GOT3 (cell line): Measurements from ENCODE around the gene BAZ2B.
A peak's percentile ranks its signal among the peaks of the same experiment; 100 is the strongest.

ENCODE experiments used
- DNase-seq: peaks from one replicate; lab custom pipeline; 2025; ENCODE audit warnings: mixed read lengths; lab: John Stamatoyannopoulos, UW

The BAZ2B gene

DNA sequence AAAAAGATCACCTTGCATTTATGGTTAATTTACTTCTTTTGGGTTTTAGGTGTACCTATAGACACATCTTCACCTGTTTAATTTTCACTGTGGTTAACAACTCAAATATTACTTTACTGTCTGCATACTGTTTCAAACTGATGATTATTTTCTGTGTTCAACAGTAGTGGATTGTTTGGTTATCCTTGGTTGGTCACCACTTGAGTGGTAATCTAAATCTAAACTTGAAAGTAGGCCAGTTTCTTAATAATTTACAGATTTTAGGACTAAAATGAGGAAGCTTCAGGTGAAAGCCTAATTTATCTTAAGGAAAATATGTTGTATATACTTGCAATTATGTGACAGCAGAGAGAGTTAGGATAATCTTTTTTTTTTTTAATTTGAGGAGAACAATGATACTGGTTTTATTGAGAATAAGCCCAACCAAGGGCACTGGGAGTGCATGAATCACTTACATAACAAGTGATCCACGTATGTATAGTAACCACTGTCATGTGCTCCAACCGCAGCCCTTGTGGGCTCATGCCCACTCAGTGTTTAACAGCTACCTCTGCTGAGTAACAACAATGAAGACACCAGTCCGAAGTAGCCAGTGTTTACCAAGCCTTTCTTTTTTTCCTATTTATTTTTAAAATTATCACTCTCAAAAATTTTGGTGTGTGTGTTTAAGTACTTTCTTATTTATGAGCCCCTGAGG, 298.8 kb downstream of the BAZ2B start:
- DNase-seq = no peak

DNA sequence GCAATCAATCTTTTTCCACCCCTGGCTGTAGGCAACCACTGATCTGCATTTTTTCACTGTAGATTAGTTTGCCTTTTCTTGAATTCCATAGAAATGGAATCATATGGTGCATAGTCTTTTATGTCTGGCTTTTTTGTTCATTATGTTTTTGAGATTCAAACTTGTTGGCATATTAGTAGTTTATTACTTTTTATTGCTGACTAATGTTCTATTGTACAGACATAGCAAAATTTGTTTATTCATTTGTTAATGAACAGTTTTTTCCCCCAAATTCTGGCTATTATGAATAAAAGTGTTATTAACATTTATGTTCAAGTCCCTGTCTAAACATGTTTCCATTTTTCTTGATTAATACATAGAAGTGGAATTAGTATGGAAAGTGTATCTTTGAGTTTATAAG, 308.4 kb downstream of the BAZ2B start:
- DNase-seq = no peak

DNA sequence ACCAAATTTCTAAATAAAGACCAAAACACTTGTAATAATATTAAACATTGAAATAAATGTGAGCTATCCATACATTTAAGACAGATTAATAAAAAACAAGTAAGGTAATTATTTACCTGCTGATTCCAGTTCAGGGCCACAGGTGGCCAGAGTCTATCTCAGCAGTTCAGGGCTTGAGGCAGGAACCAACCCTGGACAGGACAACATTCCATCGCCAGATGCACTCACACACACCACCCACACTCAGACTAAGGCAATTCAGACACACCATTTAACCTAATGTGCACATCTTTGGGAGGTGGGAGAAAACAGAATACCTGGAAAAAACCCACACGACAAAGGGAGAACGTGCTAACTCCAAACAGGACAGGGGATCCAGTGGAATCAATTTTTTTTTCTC, 315.8 kb downstream of the BAZ2B start:
- DNase-seq = no peak

DNA sequence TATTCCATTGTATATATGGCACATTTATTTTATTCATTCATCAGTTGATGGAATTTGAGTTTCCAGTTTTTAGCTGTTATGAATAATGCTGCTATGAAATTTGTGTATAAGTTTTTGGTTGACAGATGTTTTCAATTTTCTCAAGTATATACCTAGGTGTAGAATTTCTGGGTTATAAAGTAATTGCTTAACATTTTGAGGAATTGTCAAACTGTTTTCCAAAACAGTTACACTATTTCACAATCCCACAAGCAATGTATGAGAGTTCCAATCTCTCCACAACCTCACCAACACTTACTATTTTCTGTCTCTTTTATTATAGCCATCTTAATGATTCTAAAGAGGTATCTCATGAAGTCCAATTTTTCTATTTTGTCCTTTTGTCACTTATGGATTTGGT, 317.4 kb downstream of the BAZ2B start:
- no peak for DNase-seq

DNA sequence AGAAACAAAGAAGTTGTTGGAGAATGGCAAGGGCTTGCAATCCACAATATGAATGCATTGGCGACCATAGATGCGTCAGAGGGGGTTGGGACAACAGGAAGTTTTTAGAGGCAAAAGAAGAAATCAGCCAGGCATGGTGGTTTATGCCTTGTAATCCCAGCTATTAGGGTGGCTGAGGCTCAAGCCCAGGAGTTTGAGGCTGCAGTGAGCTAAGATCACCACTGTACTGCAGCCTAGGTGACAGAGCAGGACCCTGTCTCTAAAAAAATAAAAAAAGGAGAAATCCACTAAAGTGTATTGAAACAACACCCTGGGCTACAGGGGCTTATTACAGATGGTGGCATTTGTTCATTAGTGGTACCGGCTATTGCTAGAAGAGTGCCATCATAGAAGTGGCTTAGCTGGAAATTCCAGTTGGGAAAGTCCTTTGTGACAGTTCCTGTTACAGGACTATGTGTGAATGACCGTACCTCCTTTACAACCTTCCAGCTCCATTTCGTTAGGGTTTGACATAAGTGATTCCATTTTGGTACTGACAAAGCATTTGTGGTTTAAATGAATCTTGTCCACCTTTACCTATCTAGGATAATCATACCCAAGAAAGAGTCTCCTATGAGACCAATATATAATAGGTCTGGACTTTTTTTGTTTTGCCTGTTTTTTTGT, 319.2 kb downstream of the BAZ2B start:
- DNase-seq = no peak

DNA sequence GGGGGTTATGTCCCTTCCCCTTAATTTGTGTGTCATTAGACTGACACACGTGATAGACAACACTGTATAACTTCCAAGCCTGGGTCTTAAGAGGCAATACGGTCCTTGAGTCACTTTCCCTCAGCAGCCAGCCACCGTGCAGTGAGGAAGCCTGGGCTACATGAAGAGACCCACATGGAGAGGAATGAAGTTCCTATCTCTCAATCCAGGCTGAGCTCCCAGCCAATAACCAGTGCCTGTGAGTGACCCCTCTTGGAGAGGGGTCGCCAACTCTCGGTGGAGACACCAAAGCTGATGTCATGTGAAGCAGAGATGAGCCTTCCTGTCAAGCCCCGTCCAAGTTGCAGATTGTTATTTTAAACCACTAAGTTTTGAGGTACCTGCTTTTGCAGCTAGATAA, 324.2 kb downstream of the BAZ2B start:
- no peak for DNase-seq

DNA sequence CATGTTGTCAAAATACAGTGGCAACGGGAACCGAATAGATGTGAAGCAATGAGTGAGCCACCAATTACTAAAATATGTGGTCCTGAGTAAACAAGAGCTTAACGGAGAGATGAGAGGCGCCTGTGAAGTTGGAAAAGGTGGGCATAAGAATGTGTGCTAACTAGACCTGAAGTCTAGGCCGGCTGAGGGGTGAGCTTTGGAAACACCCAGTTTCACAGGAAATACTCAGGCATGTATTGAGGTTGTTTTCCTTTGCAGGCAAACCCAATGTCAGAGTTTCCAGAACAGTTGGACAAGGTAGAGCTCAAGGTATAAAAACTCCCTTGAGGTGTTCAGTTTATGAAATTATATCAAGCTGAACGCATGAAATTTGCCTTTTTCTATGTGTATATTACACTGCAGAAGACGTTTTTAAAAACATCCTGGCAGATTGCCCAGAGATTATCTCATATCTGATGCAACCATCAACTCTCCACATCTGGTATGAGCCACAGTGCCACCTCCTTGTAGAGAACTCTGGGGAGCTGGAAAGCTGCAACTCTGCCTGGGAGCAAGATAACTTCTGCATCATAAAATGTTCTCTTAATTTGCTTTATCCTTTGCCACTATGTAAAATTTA, 325.9 kb downstream of the BAZ2B start:
- no peak for DNase-seq

DNA sequence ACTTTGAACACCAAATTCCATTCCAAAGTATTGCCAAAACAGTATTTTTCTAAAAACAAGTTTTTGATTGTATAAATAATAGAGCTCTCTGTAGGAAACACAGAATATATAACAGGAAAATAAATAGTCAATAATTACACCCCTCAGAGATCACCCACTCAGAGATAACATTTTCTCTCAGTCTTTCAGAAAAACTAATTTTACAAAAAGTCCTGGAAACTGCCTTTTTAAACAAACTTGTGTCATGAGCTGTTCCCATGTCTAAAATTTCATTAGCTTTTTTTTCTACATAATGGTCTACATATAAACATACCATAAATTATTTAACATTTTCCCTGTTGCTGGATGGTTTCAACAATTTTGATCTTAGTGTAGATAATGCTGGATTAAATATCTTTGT, 328.6 kb downstream of the BAZ2B start:
- no peak for DNase-seq

DNA sequence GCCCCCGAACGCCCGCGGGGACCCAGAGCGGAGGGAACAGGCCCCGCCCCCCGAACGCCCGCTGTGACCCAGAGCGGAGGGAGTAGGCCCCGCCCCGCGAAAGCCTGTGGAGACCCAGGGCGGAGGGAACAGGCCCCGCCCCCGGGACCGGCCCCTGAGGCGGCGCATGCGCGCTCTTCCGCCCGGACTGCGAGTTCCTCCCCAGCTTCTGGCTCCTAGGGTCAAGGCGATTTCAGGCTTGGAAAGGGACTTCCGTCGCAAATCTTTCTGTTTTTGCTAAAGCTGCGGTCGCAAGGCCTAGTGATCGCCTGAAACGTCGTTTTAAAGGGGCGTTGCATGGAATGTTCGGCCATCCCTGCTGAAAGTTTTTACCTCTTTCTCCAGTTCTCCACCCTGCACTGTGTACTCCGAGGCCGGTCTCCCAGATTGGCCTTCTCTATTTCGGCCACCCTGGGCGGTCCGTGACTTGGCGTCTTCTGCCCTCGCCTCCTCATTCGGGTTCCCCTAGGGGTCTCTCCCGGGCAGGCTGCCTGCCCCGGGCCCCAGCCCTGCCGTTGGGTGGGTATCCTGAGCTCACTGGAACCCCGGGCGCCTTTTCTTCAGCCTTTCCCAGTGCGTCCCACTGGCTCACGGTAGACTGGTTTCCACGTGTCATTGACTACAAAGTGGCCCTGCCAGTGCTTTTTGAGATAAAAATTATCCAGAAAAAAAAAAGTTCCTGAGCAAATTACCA, 329.5 kb downstream of the BAZ2B start:
- DNase-seq = peak; percentile 81

DNA sequence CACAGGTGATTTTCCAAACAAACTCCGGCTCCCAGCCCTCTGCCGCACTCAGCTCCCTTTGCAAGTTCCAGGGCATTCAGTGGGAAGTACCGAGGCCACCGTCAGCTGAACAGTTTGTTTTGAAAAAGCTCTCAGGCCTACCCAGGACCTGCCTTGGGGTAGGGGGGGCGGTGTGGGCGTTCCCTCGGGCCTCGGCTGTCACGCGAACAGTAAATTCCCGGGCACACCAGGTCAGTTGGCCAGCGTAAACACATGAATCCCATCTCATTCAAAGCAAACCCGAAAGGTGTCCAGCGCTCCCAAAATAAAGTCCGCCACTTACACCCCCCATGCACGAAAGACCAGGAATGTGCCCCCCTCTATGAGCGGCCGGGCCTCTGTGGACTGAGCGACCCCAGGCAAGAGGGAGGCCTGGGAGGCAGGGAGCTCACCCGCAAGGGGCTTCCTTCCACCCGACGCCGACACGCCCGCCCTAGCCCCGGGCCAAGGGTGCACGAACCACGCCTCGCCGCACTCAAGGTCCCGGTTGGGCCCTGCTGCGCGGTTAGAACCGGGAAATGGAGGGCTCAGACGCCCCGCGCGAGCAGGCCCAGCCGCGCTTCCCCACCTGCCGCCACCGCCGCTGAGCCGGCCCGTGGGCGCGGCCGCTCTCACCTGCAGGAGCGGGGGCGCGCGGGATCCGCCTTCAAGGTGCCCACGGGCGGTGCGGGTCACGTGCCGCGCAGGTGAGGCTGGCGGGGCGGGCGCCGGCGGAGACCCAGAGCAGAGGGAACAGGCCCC, 330.2 kb downstream of the BAZ2B start, which contains the start of gene WDSUB1:
Gene WDSUB1 (minus strand): TSS at position 775 of the 780 bp plus-strand sequence. CDS start 3,634 bp downstream, outside the sequence.
- no peak for DNase-seq

DNA sequence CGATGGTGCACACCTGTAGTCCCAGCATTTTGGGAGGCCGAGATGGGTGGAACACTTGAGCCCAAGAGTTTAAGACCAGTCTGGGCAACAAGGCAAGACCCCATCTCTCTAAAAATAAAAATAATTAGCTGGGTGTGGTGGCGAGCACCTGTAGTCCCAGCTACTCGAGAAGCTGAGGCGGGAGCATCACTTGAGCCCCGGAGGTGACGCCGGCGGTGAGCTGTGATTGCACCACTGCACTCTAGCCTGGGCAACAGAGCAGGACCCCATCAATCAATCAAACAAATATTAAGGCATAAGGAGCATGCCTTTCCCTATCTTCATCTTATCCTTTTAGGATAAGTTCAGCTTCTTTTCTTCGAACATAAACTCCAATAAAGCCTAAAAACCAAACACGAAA, 330.9 kb downstream of the BAZ2B start:
- DNase-seq = no peak

DNA sequence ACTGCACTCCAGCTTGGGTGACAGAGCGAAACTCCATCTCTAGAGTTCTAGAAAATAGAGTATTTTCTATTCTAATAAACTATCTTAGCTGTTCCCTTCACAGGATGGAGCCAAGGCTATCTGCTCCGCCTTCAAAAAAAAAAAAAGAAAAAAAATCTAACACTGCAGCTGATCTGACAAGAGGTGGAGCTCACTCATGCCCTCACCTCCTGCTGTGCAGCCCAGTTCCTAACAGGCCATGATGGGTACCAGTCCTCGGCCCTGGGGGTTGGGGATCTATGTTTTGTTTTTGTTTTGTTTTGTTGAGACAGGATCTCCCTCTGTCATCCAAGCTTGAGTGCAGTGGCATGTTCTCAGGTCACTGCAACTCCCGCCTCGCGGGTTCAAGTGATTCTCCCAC, 332.8 kb downstream of the BAZ2B start:
- DNase-seq = no peak

DNA sequence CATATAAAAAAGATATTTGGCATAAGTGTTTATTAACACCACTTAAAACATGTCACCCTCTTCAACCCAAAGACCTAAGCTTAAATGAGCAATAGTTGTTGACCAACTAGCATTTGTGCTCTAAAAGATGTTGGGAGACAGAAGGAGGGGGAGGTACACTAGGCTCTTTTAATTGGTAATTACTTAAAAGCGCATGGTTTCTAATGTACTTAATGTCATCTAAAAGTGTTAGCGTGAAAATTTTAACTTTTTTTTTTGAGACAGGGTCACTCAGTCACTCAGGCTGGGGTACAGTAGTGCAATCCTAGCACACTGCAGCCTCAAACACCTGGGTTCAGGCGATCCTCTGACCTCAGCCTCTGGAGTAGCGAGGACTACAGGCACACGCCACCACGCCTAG, 335.3 kb downstream of the BAZ2B start:
- no peak for DNase-seq

DNA sequence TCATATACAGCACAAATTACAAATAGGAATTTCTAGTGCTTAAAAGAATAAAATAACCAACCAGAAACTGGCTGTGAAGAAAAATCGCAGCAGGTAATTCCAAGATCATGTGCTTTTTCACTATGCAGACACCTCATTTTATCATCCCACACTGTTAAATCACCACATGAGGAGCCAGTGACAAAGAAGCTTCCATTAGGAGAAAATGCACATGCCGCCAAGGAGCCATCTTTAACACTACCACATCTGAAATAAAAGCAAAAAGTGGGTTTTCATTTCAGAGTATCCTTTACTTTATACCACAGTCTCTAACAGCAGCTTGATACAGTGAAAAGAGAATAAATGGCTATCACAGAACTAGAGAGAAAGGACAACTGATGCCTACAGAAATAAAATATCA, 336.6 kb downstream of the BAZ2B start:
- DNase-seq = no peak

DNA sequence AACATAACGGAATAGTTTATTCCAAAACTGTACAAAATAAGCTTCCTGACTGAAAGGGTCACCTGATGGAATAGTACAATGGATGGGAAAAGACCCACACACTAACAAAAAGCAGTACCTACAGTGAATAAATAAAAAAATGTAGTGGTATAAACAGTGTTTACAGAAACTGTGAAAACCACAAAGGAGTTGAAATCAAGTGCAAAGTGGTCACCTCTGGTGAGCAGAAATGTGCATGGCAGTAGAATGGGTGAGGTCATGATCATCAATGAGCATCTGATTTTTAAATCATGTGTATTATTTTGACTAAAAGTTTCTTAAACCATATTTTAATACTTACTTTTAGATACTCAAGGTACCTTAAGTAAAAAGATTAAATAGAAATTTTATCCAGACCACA, 341.2 kb downstream of the BAZ2B start:
- DNase-seq = no peak

DNA sequence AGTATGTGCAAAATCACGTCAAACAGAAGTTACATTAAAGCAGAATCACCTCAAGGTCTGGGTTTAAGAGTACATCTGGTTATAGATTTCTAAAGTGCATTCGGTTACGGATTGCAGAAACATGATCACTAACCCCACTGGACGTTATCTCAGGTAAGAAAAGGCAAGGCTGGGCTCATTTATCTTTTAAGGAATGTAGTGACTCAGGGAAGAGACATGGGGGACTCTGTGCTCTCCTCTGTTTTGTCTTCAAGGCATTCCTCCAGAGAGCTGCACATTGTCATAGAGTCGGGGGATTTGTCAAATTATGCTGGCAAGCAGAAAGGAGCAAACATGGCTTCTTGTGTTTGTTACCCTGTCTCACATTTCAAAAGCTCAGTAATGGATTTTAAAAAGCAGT, 344.2 kb downstream of the BAZ2B start:
- no peak for DNase-seq

DNA sequence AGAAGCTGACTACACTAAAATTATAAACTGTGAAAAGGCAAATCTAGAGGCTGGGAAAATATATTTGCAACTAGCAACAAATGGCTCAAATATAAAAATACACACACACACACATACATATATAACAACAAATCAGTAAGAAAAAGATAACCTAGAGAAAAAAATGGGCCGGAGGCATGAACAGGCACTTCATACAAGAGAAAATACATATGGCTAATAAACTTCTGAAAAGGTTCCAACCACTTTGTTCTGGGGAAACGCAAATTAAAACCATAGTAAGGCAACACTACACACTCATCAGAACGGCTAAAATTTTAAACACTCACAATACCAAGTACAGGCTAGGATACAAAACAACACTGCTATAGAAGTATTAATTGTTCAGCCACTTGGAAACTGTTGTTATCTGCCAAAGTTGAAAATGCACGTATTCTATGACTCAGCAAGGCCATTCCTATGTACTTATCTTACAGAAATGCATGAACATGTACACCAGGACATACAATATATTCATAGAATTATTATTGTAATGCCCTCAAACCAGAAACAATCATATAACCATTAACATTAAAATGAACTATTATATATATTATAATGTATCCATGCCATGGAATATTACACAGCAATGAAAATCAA, 345.5 kb downstream of the BAZ2B start:
- no peak for DNase-seq
